Duodenal mucosa (tissue), 2 donors: ENCODE results near the gene KRTAP10-6.

Experiments
- H3K27ac ChIP-seq: one replicate; pipeline ENCODE4 v1.7.0; 2013; ENCODE audit warnings: low read depth, low read length
- H3K27me3 ChIP-seq, 2 donors: one replicate each; pipeline ENCODE4 v1.7.0; 2013; ENCODE audit warnings: low read length in 2 of 2, control low read depth in 1 of 2; ENCODE audit not compliant: insufficient read depth in 2 of 2, control insufficient read depth in 1 of 2
- H3K36me3 ChIP-seq, 2 donors: one replicate each; pipeline ENCODE4 v1.7.0; 2013; ENCODE audit warnings: low read length in 2 of 2, control low read depth in 1 of 2; ENCODE audit not compliant: insufficient read depth in 2 of 2, control insufficient read depth in 1 of 2
- H3K4me1 ChIP-seq, 2 donors: one replicate each; pipeline ENCODE4 v1.7.0; 2013; ENCODE audit warnings: low read length in 2 of 2, control low read depth in 1 of 2; ENCODE audit not compliant: insufficient read depth in 2 of 2, control insufficient read depth in 1 of 2
- H3K4me3 ChIP-seq, 2 donors: one replicate each; pipeline ENCODE4 v1.7.0; 2013; ENCODE audit warnings: low read length in 2 of 2, low read depth in 1 of 2
- H3K9ac ChIP-seq, 2 donors: one replicate each; pipeline ENCODE4 v1.7.0; 2013; ENCODE audit warnings: low read length in 2 of 2, low read depth in 1 of 2
- H3K9me3 ChIP-seq, 2 donors: one replicate each; pipeline ENCODE4 v1.7.0; 2013; ENCODE audit warnings: low read length in 2 of 2, control low read depth in 1 of 2; ENCODE audit not compliant: control insufficient read depth in 1 of 2

KRTAP10-6 gene

DNA sequence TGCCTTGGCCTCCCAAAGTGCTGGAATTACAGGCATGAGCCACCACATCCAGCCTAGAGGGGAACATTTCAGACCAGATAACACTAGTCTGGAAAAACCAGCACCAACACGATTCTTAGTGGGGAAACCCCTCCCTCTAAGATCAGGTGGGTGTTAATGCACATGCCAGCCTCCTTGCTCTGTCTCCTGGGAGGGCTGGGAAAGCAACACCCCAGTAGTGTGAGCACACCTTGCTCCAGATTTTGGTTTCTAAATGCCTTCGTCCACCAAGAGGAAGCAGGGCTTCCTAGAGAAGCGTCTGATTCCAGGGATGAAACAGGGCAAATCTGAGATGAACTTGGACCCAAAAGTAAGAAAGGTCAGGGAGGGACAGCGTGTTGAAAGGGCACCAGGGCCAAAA, 21.0 kb downstream of the KRTAP10-6 start:
- Histone ChIP-seq H3K36me3 (no peaks in the 10 kb centered on the region), H3K9me3 (peaks cover 2 to 4% of the 10 kb centered on the region in 2 donors), H3K9ac (no peak overlapping the region), H3K27ac (no peak overlapping the region), H3K4me3 (no peak overlapping the region), H3K4me1 (peaks cover 0 to 6% of the 10 kb centered on the region in 2 donors), H3K27me3 (no peaks in the 10 kb centered on the region)

- Histone ChIP-seq H3K27me3 (no peaks in the 10 kb centered on the region), H3K4me3 (no peak overlapping the region), H3K36me3 (no peaks in the 10 kb centered on the region), H3K9me3 (peaks cover 2 to 4% of the 10 kb centered on the region in 2 donors), H3K27ac (no peak overlapping the region), H3K9ac (no peak overlapping the region), H3K4me1 (peaks cover 0 to 6% of the 10 kb centered on the region in 2 donors)
Measured at GRCh38 chr21:44569861-44570517, 22.3 kb downstream of the KRTAP10-6 start.

DNA sequence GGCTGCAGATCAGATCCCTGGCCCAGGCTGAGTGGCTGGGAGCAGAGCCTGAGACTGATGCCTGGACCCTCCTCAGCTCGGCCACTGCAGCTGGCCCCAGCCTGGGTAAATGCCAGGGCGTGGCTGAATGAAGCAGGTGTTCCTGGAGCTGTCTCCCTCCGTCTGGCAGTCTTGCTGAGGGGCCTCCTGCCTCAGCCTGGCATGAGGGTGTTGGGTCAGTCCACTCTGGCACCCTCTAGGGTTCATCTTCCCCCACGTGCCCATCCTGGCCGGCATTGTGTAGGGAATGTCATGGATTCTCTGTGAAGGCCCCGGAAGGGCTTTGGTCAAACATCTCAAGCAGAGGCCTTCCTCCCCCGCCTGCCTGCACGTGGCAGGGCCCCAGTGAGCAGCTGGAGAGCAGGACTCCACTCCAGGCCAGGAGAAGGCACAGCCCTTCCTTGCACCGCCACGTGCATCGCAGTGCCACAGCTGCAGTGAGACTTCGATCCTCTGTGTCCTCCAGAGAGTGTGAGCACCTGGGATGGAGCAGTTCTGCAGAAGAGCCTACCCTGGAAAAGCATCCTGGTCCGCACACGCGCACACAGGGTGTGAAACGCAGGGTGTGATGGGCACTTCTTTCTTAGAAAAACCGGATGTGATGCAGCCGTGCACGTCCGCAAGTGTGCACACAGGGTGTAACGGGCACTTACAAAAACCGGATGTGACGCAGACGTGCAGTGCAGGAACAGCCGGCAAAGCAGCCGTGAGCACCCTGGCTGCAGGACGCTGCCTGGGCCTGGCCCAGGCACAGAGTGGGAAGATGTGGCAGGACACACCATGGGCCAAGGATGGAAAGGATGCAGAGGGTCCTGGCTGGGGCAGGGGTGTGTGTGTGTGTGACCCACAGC, 23.4 kb downstream of the KRTAP10-6 start:
- Histone ChIP-seq H3K9me3 (peaks cover 2 to 4% of the 10 kb centered on the region in 2 donors), H3K27ac (no peak overlapping the region), H3K36me3 (no peaks in the 10 kb centered on the region), H3K4me3 (no peak overlapping the region), H3K27me3 (no peaks in the 10 kb centered on the region), H3K4me1 (no peaks in the 10 kb centered on the region), H3K9ac (no peak overlapping the region)

GRCh38 chr21:44568261-44568660, 24.0 kb downstream of the KRTAP10-6 start:
- Histone ChIP-seq H3K4me3 (no peak overlapping the region), H3K27ac (no peak overlapping the region), H3K4me1 (no peaks in the 10 kb centered on the region), H3K9ac (no peak overlapping the region), H3K27me3 (no peaks in the 10 kb centered on the region), H3K9me3 (peaks cover 2 to 4% of the 10 kb centered on the region in 2 donors), H3K36me3 (no peaks in the 10 kb centered on the region)

GRCh38 chr21:44567481-44568171, 24.7 kb downstream of the KRTAP10-6 start:
- Histone ChIP-seq H3K9me3 (peaks cover 2 to 4% of the 10 kb centered on the region in 2 donors), H3K27me3 (no peaks in the 10 kb centered on the region)

DNA sequence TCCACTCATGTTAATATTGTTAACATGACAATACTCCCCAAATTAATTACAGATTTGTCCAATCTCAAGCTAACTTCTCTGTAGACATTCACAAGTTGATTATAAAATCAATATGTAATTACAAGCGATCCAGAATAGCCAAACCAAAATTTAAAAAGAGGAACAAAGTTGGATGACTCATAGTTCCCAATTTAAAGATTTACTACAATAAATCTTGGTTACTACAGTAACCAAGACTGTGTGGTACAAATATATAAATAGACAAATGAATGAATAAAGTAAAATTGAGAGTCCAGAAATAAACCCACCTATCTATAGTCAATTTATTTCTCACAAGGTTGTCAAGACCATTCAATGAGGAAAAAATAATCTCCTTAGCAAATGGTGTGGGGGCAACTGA, 25.9 kb downstream of the KRTAP10-6 start:
- Histone ChIP-seq H3K27ac (no peak overlapping the region), H3K9ac (no peak overlapping the region), H3K27me3 (no peaks in the 10 kb centered on the region), H3K36me3 (no peaks in the 10 kb centered on the region), H3K4me1 (no peaks in the 10 kb centered on the region), H3K9me3 (peaks cover 2 to 3% of the 10 kb centered on the region in 2 donors), H3K4me3 (no peak overlapping the region)

More at GRCh38 chr21:44567481-44568171, 24.7 kb downstream of the KRTAP10-6 start:
- H3K36me3 ChIP-seq, result no peaks in the 10 kb centered on the region
- H3K27ac ChIP-seq, result no peak overlapping the region
- H3K4me1 ChIP-seq, result no peaks in the 10 kb centered on the region
- H3K4me3 ChIP-seq, result no peak overlapping the region
- no peak overlapping the region for H3K9ac ChIP-seq

GRCh38 chr21:44564886-44565598, 27.3 kb downstream of the KRTAP10-6 start:
- Histone ChIP-seq H3K9ac (no peak overlapping the region), H3K4me1 (no peaks in the 10 kb centered on the region), H3K4me3 (no peak overlapping the region), H3K27me3 (no peaks in the 10 kb centered on the region), H3K36me3 (no peaks in the 10 kb centered on the region), H3K9me3 (no peaks in the 10 kb centered on the region), H3K27ac (no peak overlapping the region)

GRCh38 chr21:44564099-44564498, 28.2 kb downstream of the KRTAP10-6 start:
- H3K27me3 ChIP-seq, result peaks cover 0 to 2% of the 10 kb centered on the region in 2 donors
- no peak overlapping the region for H3K4me3 ChIP-seq
- H3K36me3 ChIP-seq, result no peaks in the 10 kb centered on the region
- no peaks in the 10 kb centered on the region for H3K9me3 ChIP-seq
- no peaks in the 10 kb centered on the region for H3K4me1 ChIP-seq
- H3K27ac ChIP-seq, result no peak overlapping the region
- no peak overlapping the region for H3K9ac ChIP-seq

GRCh38 chr21:44558695-44559094, 33.6 kb downstream of the KRTAP10-6 start, which contains the start of gene KRTAP10-3:
Gene KRTAP10-3, minus strand, starts transcription at chr21:44558795. Its CDS starts 80 bp downstream, at chr21:44558715.
- H3K27ac ChIP-seq, result no peak within 1 kb of the TSS
- no peaks in the 10 kb centered on the region for H3K4me1 ChIP-seq
- H3K27me3 ChIP-seq, result peaks cover 0 to 8% of the 10 kb centered on the region in 2 donors
- H3K9me3 ChIP-seq, result no peaks in the 10 kb centered on the region
- H3K9ac ChIP-seq, result no peak within 1 kb of the TSS
- H3K4me3 ChIP-seq, result no peak within 1 kb of the TSS
- no peaks in the 10 kb centered on the region for H3K36me3 ChIP-seq
